ENCODE results near the gene SLC25A5.

The SLC25A5 gene

DNA sequence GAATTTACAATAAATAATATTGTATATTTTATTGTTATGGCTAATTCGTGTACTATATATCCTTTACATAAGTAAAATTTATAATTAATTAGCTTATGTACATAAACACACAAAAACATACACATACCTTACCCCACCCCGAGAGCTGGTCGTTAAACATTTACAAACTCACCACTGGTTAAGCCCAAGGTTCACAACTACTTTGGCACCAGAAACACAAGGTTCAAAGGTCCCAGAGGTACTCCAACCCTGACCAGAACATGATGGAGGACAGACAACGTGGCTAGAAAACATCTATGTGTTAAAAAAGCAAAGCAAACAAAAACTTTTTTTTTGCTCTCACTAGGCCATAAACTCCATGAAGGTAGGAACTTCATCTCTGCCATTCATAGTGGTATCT, 37.7 kb downstream of the SLC25A5 start:
- no peak for TF ChIP-seq CTCF (IDR thresholded peaks at IDR 0.05; ENCODE audit: low read depth, low read length, missing control alignments)
- no peak overlapping the region for H3K4me3 ChIP-seq (ENCODE audit: low read depth, low read length)
- no peak for DNase-seq (ENCODE audit: low read depth)

DNA sequence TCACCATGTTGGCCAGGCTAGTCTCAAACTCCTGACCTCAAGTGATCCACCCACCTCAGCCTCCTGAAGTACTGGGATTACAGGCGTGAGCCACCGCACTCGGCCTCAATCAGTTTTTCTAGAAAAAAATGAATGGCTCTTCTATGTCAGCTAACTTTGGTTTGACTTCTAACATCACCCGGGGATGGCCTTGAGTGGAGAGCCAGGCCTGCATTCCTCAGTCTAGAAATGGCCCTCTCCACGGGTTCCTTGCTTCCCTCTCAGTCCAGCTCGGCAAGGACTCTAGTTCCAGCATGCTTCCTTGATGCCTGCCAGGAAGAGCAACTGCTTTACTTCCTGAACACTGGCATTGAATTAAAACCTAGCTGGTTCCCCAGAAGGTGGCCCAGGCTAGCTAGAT, 39.0 kb downstream of the SLC25A5 start:
- DNase-seq (ENCODE audit: low read depth) = no peak
- no peak for TF ChIP-seq CTCF (IDR thresholded peaks at IDR 0.05; ENCODE audit: low read depth, low read length, missing control alignments)
- H3K4me3 ChIP-seq (ENCODE audit: low read depth, low read length) = no peak overlapping the region

DNA sequence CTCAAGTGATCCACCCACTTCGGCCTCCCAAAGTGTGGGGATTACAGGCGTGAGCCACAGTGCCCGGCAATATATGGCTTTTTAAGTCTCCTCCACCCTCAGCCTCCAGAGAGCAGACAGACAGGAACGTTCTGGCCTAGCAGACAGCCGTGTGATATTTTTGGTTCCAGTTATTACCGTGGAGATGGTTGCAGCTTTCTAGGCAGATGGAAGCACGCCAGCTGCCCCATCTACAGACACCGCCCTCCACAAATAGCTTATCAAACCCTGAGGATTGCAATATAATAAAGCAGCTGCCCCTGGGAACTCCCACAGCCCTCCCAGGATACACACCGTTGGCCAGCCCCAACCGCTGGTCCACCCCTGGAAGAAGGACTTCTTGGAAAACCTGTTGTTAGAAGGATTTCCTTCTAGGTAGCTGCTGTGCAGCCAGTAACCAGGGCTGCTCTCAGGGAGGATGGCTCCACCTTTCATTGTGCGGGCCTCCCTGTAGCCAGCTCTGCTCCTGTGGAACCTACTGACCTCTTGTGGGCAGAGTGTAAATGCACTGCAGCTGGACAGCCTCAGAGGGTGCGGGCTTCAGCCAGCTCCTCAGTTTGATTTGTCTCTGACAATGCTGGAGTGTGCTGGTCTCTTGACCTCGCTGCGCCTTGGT, 44.0 kb downstream of the SLC25A5 start:
- TF ChIP-seq CTCF (IDR thresholded peaks at IDR 0.05; ENCODE audit: low read depth, low read length, missing control alignments) = peak; percentile 53
- H3K4me3 ChIP-seq (ENCODE audit: low read depth, low read length) = no peak overlapping the region
- DNase-seq (ENCODE audit: low read depth) = no peak

- H3K4me3 ChIP-seq (ENCODE audit: low read depth, low read length) = no peak overlapping the region
- DNase-seq (ENCODE audit: low read depth) = peak; percentile 33
- TF ChIP-seq CTCF (IDR thresholded peaks at IDR 0.05; ENCODE audit: low read depth, low read length, missing control alignments) = peak; percentile 79
Measured at GRCh38 chrX:119516157-119516702, 48.0 kb downstream of the SLC25A5 start.

GRCh38 chrX:119518371-119518770, 50.1 kb downstream of the SLC25A5 start:
- DNase-seq (ENCODE audit: low read depth) = no peak
- no peak overlapping the region for H3K4me3 ChIP-seq (ENCODE audit: low read depth, low read length)
- no peak for TF ChIP-seq CTCF (IDR thresholded peaks at IDR 0.05; ENCODE audit: low read depth, low read length, missing control alignments)

All from GM12864 (cell line).